OCI-LY1 (cell line): Measurements from ENCODE around the gene ACTG1.

Experiments
- EZH2 ChIP-seq: fragments of 200-600 bp; sonication (generic), shearing (Covaris generic); IDR thresholded peaks from 2 replicates; pipeline ENCODE4 v1.8.0; 2017; ENCODE audit warnings: borderline replicate concordance, mixed run types, mild to moderate bottlenecking, antibody characterized with exemption, low read length, moderate library complexity, mixed read lengths
- TF ChIP-seq, protein P1 (sequence below): fragments of 200-600 bp; sonication (generic), shearing (Covaris generic); IDR thresholded peaks from 2 replicates; pipeline ENCODE4 v1.5.1; 2017; ENCODE audit warnings: mild to moderate bottlenecking, antibody characterized with exemption, low read length, moderate library complexity, mixed read lengths

DNA sequence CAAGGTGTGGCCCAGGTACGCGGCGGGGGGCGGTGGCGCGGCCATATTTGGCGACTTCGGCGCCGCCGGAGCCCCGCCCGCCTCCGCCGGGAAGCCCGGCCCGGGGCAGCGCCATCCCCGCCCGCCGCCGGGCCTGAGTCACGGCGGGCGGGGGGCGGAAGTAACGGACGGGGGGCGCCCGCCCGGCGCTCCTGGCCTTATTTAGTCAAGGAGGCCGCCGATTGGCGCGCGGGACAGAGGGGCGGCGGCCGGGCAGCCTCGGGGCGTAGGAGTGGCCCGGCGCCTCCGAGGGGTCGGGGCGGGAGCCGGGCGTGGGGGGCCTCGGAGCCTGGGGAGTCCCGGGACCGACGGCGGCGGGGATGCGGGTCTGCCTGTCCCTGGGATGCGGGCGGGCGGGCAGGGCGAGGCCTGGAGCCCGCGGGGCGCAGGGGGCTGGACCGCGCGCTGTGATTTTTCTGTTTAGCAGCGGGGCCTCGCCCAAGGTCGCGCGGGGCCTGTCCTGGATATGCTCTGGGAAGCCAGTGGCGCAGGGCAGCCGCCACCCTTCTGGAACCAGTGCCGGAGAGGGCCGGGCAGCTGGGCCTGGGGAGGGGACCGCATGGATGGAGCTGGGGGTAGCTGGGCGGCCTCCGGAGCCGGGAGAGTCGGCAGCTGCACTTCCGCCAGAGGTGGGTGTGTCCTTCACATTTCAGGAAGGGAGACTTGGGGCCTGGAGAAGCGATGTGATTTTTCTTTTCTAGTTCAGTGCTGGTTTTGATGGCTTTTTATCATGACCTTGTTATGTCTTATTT lies 2.3 kb upstream of the ACTG1 start:
- TF ChIP-seq, protein P1, sequence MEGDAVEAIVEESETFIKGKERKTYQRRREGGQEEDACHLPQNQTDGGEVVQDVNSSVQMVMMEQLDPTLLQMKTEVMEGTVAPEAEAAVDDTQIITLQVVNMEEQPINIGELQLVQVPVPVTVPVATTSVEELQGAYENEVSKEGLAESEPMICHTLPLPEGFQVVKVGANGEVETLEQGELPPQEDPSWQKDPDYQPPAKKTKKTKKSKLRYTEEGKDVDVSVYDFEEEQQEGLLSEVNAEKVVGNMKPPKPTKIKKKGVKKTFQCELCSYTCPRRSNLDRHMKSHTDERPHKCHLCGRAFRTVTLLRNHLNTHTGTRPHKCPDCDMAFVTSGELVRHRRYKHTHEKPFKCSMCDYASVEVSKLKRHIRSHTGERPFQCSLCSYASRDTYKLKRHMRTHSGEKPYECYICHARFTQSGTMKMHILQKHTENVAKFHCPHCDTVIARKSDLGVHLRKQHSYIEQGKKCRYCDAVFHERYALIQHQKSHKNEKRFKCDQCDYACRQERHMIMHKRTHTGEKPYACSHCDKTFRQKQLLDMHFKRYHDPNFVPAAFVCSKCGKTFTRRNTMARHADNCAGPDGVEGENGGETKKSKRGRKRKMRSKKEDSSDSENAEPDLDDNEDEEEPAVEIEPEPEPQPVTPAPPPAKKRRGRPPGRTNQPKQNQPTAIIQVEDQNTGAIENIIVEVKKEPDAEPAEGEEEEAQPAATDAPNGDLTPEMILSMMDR, result no peak
- TF ChIP-seq EZH2, result no peak
